Placental pericyte (primary cell): ENCODE data around the gene RAB6C. TPM values are rescaled to one million over a fixed set of nuclear protein-coding genes. Genes with fewer than 3 reads are reported as not detected.

Source experiments
- total RNA-seq: library from RNA; depleted of rRNA; stranded (reverse); fragments of >200 nt; gene quantifications from 2 replicates; pipeline ENCODE4 v1.2.3, GENCODE V29; 2012

RAB6C gene
- not detected in 2 replicates for total RNA-seq

DNA sequence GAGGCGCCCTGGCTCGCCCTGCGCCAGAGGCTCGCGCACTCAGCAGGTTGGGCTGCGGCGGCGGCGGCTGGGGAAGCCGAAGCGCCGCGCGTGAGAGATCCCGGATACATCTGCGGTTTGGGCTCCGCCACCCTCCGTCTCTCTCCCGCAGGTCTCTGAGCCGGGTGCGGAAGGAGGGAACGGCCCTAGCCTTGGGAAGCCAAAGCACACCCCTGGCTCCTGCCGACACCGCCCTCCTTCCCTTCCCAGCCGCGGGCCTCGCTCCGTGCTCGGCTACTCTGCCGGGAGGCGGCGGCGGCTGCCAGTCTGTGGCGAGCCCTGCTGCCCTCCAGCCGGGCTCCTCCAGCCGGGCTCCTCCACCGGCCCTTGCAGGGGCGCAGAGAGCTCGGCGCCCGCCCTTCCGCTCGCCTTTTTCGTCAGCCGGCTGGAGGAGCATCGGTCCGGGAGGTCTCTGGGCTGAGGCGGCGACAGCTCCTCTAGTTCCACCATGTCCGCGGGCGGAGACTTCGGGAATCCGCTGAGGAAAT is at the start of gene RAB6C:
Gene RAB6C, plus strand, starts transcription at position 38 of the 527 bp plus-strand sequence. Its CDS starts 450 bp downstream, at position 488.

Other genes starting within 250 kb of the RAB6C start
- gene POTEF, start 149.6 kb downstream of the RAB6C start, total RNA-seq, result not detected in 2 replicates
- 2.6 and 5.0 TPM in 2 replicates for gene CCDC74B, start 165.4 kb downstream of the RAB6C start, total RNA-seq
- gene SMPD4, start 201.9 kb downstream of the RAB6C start, total RNA-seq, result 23.6 and 42.7 TPM in 2 replicates
- 79.7 and 97.2 TPM in 2 replicates for gene MZT2B, start 202.6 kb downstream of the RAB6C start, total RNA-seq
- not detected in 2 replicates for gene TUBA3E, start 218.8 kb downstream of the RAB6C start, total RNA-seq